HG02763 (cell line): ENCODE data around the gene TFAM.

Source experiments
- ATAC-seq: cut with Tn5 transposase; IDR thresholded peaks from one replicate; pipeline ENCODE4 v1.9.1; 2021; ENCODE audit warnings: mild to moderate bottlenecking, moderate library complexity; ENCODE audit not compliant: unreplicated experiment

The TFAM gene

DNA sequence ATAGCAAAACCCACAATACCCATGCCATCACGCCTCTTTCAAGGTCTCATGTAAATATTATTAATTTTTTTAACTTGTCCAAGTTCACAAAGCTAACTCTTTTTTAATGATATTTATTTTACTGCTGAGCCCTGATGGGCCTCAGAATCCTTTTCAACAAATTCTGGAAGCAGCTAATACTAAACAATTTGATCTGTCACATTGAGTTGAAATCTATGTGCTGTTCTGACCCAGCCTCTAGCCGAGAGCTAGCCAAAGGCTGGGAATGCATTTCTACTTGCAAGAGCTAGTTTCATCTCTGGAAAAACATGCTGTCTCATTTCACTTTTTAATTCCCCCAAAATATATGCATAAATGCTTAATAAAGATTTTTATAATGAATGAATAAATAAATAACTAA is 47.9 kb downstream of the TFAM start:
- no peak for ATAC-seq

DNA sequence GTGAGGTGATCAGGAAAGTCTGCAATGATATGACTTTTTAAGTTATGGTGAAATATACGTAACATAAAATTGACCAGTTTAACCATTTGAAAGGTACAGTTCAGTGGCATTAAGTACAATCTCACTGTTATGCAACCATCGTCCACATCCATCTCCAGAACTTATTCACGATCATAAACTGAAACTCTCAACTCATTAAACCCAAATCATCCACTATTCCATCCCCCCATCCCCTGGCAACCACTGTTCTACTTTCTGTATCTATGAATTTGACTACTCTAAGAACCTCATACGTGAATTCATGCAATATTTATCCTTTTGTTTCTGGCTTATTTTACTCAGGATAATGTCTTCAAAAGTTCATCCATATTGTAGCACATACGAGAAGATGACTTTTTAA is 48.4 kb downstream of the TFAM start:
- ATAC-seq, result no peak

DNA sequence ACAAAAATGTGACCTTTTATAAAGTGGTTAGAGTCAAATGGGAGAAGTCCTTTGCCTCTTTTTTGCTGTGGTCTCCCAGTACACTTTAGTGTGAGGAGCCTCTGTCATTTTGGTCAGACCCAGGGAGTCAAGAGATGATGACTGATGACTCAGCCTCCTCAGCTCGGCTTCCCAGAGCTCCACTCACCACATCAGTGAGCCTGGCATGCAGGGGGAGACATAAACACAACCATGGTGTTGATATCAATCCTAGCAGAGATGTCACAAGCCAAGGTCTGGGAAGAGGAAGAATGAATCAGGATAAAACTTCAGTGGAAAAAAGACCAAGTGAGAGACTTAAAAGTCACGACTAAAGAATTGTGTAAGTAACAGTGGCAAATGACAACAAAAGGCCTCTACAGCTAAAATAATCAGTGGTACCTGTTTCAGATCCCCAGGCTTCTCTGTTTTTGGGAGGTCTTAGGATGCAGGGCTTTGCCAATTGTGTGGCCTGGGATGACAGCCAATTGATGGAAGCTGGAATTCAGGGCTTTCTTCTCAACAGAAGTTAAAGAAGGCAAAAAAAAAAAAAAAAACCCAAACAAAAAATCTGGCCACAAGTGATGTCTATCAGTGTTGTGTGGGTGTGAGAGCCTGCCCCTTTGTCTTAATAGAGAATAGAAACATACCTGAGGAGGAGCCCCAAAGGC is 50.2 kb downstream of the TFAM start:
- no peak for ATAC-seq

DNA sequence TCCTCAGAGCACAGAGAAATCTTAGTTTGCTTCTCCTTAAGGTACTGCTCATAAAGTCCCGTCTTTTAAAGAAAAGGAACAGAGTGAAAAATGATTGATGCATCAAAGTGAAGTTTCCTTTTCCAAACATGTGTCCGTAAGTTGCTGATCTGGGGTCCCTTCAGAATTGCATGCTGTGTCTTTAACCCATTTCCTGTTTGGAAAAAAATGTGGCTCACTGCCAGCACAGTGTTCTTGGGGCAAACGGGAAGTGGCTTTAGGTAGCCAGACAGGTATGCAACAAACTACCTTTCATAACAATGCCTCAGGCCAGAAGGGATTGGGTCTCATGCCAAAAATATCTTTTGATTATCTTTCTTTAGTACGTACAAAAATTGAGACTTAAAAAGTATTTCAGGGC is 50.9 kb downstream of the TFAM start:
- no peak for ATAC-seq

DNA sequence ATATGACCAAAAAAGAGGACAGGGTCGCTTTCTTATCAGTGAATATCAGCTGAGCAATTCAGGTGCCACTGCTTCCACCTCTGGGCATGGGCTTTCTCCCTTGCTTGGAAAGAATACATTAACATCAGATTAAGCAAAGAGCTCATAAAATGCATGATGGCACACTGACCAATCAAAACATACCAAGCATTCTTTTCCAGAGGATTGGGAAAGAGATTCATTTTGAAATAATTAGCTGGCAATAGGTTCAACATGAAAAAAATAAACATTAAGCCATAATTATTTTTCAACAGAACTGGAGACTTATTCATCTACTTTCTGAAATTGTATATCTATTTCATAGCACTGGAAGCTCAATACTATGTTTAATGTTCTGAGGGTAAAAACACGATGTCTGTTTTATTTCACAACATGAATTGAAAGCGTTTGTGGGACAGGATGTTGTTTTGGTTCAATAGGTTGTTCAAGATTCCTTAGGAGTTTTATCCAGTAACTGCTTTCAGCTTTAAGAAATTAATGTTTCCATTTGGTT is 53.2 kb downstream of the TFAM start:
- no peak for ATAC-seq

DNA sequence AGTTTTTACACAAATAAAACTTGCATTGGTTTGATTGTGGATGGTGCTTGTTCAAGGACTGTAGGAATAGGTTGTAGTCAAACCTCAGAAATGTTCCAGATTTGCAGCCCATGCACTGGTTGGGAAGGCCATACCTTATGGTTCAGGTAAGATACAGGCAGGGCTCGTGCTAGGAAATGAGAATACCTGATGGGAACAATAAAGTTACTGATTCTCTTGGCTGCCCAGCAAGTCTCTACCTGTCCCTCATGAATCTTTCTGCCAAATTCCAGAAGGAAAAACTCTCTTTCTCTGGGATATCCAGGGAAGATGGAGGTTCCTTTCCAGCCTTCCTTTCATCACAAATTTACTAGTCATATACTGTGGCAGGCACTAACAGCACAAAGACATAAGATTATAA is 53.8 kb downstream of the TFAM start:
- ATAC-seq, result no peak

DNA sequence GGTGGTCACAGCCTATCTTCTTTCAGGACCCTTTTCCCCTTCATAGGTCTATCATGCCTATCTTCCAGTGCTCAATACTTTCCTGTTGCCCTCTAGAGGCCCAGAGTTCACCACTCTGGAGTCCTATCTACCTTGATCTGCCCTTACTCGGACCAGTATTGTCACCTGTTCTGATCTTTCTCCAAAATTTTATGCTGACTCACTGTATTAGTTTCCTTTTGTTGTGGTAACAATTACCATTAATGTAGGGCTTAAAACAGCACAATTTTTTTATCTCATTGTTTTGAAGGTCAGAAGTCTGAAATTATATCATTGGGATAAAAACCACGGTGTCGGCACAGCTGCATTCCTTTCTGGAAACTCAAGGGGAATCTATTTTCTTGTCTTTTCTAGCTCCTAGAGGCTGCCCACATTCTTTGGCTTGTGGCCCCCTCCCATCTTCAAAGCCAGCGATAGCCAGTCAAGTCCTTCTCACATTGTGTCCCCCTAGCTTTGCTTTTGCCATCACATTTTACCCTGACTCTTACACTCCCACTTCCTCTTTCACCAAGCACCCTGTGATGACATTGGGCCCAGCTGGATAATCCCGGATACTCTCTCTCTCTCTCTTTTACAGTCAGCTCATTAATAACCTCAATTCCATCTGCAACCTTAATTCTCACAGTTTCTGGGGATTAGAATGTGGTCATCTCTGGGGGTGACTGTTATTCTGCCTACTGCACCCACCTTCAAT is 54.6 kb downstream of the TFAM start:
- ATAC-seq, result no peak

DNA sequence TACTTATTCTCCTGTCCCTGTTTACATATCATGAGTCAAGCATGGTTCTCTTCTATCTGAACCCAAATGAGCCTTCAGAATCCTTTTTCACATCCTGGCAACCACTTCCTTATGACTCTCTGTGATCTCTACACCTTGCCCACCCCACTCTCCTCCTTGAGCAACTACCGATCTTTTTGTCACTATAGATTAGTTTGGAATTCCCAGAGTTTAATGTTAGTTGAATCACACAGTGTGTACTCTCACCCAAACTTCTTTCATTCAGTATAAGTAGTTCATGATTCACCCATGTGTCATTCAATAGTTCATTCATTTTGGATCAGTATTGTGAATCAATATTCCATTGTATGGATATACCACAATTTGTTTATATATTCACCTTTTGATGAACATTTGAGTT is 55.3 kb downstream of the TFAM start:
- no peak for ATAC-seq

DNA sequence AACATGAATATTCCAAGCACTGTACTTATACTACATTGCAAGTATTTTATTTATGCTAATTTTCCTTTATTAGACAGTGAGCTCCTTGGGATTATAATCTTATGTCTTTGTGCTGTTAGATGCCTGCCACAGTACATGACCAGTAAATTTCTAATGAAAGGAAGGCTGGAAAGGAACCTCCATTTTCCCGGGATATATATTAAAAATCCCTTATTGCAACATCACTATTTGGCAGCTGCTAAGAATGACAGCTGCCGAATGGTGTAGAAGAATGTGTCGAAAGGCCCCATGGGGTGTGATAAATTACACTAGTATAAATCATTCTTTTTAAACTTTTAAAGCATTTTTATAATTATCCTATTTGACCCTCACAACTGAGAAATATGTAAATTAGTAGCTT is 59.1 kb downstream of the TFAM start:
- ATAC-seq, result no peak

DNA sequence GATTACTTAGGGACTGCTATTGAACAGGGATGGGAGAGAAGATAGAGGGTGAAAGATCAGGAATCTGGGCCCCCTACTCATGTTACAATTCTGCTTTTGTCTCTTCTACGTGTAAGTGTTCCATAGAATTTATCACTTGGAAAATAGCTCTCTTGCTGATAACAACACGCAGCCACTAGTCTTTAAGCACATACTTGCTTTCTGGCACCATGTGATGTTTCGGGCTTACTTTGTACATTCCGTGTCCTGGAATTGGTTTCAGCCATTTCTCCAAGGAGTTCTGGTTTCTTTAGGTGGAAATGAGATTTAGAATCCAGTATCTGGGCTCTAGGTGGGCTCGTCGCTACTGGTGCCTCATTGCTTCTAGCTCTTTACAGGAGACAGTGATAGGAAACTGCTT is 59.7 kb downstream of the TFAM start:
- no peak for ATAC-seq

DNA sequence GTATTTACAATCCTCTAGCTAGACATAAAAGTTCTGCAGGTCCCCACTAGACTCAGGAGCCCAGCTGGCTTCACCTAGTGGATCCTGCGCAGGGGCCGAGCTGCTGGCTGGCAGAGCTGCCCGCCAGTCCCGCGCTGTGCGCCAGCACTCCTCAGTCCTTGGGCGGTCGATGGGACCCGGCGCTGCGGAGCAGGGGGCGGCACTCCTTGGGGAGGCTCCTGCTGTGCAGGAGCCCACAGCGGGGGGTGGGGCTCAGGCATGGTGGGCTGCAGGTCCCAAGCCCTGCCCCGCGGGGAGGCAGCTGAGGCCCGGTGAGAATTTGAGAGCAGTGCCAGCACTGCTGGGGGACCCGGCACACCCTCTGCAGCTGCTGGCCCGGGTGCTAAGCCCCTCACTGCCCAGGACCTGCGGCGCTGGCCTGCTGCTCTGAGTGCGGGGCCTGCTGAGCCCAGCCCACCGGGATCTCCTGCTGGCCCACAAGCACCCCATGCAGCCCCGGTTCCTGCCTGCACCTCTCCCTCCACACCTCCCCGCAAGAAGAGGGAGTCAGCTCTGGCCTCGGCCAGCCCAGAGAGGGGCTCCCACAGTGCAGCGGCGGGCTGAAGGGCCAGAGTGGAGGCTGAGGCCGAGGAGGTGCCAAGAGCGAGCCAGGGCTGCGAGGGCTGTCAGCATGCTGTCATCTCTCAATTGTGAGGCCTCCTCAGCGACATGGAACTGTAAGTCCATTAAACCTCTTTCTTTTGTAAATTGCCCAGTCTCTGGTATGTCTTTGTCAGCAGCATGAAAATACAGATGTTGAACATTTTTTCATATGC is 63.1 kb downstream of the TFAM start:
- no peak for ATAC-seq
